Neural cell (in vitro differentiated cells): ENCODE data around the gene WNK2. TPM values are rescaled to one million over a fixed set of nuclear protein-coding genes. Genes with fewer than 3 reads are reported as not detected.

Experiments
- H2AFZ ChIP-seq: fragments of 200-600, 300-800 bp; sonication (generic), shearing (Covaris generic); 2 replicates; pipeline ENCODE4 v1.6.0; 2014; ENCODE audit warnings: low read depth, mild to moderate bottlenecking, antibody characterized with exemption, low read length, moderate library complexity
- H3F3A ChIP-seq: fragments of 200-600 bp; shearing (Covaris generic); 2 replicates; pipeline ENCODE4 v1.6.1; 2016; ENCODE audit warnings: mild to moderate bottlenecking, moderate library complexity, mixed read lengths, antibody characterized with exemption, low read length; ENCODE audit not compliant: insufficient read depth, poor library complexity, severe bottlenecking
- H3K27ac ChIP-seq: fragments of 200-600, 300-800 bp; sonication (generic), shearing (Covaris generic); 2 replicates; pipeline ENCODE4 v1.5.1; 2014; ENCODE audit warnings: mild to moderate bottlenecking, low read length, moderate library complexity
- H3K27me3 ChIP-seq: fragments of 300-800, 200-600 bp; sonication (generic), shearing (Covaris generic); 2 replicates; pipeline ENCODE4 v1.6.0; 2014; ENCODE audit warnings: mild to moderate bottlenecking, low read depth, low read length, moderate library complexity; ENCODE audit not compliant: insufficient read depth
- H3K36me3 ChIP-seq: fragments of 300-800, 200-600 bp; sonication (generic), shearing (Covaris generic); 2 replicates; pipeline ENCODE4 v1.5.1; 2014; ENCODE audit warnings: mild to moderate bottlenecking, antibody characterized with exemption, low read length, moderate library complexity; ENCODE audit not compliant: insufficient read depth
- H3K4me2 ChIP-seq: fragments of 300-800, 200-600 bp; sonication (generic), shearing (Covaris generic); 2 replicates; pipeline ENCODE4 v1.6.0; 2014; ENCODE audit warnings: mild to moderate bottlenecking, low read length
- H3K4me3 ChIP-seq: fragments of 300-800, 200-600 bp; sonication (generic), shearing (Covaris generic); 2 replicates; pipeline ENCODE4 v1.5.1; 2014; ENCODE audit warnings: mild to moderate bottlenecking, low read length, moderate library complexity
- H3K79me2 ChIP-seq: fragments of 200-600 bp; shearing (Covaris generic); replicated peaks from 2 replicates; pipeline ENCODE4 v1.6.0; 2014; ENCODE audit warnings: mild to moderate bottlenecking, low read length, moderate library complexity; ENCODE audit not compliant: insufficient read depth
- H3K9ac ChIP-seq: fragments of 300-800, 200-600 bp; sonication (generic), shearing (Covaris generic); 2 replicates; pipeline ENCODE4 v1.6.1; 2016; ENCODE audit warnings: mild to moderate bottlenecking, low read length, mixed read lengths
- H3K9me2 ChIP-seq: fragments of 200-600 bp; shearing (Covaris generic); 2 replicates; pipeline ENCODE4 v1.6.1; 2016; ENCODE audit warnings: mild to moderate bottlenecking, low read length, mixed read lengths; ENCODE audit not compliant: insufficient read depth
- H3K9me3 ChIP-seq: fragments of 200-600, 300-800 bp; sonication (generic), shearing (Covaris generic); 2 replicates; pipeline ENCODE4 v1.6.1; 2016; ENCODE audit warnings: mild to moderate bottlenecking, mixed run types, low read length, moderate library complexity, mixed read lengths
- H4K20me1 ChIP-seq: fragments of 200-600 bp; shearing (Covaris generic); 2 replicates; pipeline ENCODE4 v1.6.1; 2016; ENCODE audit warnings: mild to moderate bottlenecking, mixed run types; ENCODE audit not compliant: insufficient read depth
- EP300 ChIP-seq: fragments of 450-650 bp; conservative IDR thresholded peaks from 2 replicates; pipeline ENCODE4 v1.6.1; 2014; ENCODE audit warnings: antibody characterized with exemption, mild to moderate bottlenecking, moderate library complexity; ENCODE audit not compliant: poor library complexity, severe bottlenecking
- EZH2 ChIP-seq: fragments of 200-600, 300-800 bp; shearing (Covaris generic), sonication (generic); IDR thresholded peaks from 2 replicates; pipeline ENCODE4 v1.6.1; 2014; ENCODE audit warnings: antibody characterized with exemption, low read length, borderline replicate concordance, mild to moderate bottlenecking; ENCODE audit not compliant: insufficient read depth, poor library complexity, severe bottlenecking
- MXI1 ChIP-seq: fragments of 450-650 bp; conservative IDR thresholded peaks from 2 replicates; pipeline ENCODE4 v1.6.1; 2014; ENCODE audit warnings: antibody characterized with exemption, mild to moderate bottlenecking; ENCODE audit not compliant: poor library complexity, severe bottlenecking
- POLR2AphosphoS5 ChIP-seq: IDR thresholded peaks from 2 replicates; pipeline ENCODE4 v1.6.1; 2012
- RAD21 ChIP-seq: fragments of 450-650 bp; conservative IDR thresholded peaks from 2 replicates; pipeline ENCODE4 v1.6.1; 2014; ENCODE audit warnings: antibody characterized with exemption, mild to moderate bottlenecking, moderate library complexity
- SMC3 ChIP-seq: fragments of 450-650 bp; conservative IDR thresholded peaks from 2 replicates; pipeline ENCODE4 v1.6.1; 2014; ENCODE audit warnings: antibody characterized with exemption, mild to moderate bottlenecking, moderate library complexity; ENCODE audit not compliant: poor library complexity
- TAF1 ChIP-seq: IDR thresholded peaks from 2 replicates; pipeline ENCODE4 v1.6.1; 2012; ENCODE audit warnings: low read depth
- polyA plus RNA-seq: library from polyadenylated mRNA; depleted of rRNA; stranded (reverse); fragments of >200 nt; gene quantifications from 2 replicates; pipeline ENCODE4 v1.2.3, GENCODE V29; 2014
- TF ChIP-seq, protein P1 (sequence below): fragments of 450-650 bp; IDR thresholded peaks from 2 replicates; pipeline ENCODE4 v1.5.1; 2014; ENCODE audit warnings: antibody characterized with exemption, mild to moderate bottlenecking, moderate library complexity; ENCODE audit not compliant: poor library complexity, severe bottlenecking
- TF ChIP-seq, protein P2 (sequence below): IDR thresholded peaks from 2 replicates; pipeline ENCODE4 v1.6.1; 2012; ENCODE audit warnings: borderline replicate concordance

The WNK2 gene
- polyA plus RNA-seq, 1 donor from 2014 or later: 37.1 TPM

DNA sequence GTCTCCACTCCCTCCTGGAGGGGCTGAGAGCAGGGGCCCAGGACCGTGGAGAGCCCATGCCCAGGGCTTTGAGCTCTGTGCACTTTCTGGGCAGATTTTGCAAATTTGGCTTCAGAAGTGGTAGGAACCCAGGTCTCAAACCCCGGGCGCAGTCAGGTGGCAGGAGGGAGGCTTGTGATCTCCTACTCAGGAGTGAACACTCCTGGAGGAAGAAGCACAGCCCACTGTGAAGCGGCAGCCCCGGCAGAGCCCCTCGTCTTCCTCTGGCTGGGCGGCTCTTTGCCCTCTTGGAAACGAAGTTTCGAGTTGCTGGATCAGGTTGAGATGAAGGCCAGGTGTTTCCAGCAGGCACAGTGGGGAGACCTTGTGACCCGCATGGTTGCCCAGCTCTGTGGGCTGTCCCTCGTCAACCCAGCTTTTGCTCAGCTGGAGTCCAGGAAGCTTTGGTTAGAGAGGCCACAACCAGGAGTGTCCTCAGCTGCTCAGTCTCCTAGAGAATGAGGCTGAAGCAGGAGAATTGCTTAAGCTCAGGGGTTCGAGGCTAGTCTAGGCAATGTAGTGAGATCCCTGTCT, 48.5 kb downstream of the WNK2 start:
- no peaks in the 10 kb centered on the region for H3K27me3 ChIP-seq
- TF ChIP-seq RAD21: no peak
- TF ChIP-seq, protein P1, sequence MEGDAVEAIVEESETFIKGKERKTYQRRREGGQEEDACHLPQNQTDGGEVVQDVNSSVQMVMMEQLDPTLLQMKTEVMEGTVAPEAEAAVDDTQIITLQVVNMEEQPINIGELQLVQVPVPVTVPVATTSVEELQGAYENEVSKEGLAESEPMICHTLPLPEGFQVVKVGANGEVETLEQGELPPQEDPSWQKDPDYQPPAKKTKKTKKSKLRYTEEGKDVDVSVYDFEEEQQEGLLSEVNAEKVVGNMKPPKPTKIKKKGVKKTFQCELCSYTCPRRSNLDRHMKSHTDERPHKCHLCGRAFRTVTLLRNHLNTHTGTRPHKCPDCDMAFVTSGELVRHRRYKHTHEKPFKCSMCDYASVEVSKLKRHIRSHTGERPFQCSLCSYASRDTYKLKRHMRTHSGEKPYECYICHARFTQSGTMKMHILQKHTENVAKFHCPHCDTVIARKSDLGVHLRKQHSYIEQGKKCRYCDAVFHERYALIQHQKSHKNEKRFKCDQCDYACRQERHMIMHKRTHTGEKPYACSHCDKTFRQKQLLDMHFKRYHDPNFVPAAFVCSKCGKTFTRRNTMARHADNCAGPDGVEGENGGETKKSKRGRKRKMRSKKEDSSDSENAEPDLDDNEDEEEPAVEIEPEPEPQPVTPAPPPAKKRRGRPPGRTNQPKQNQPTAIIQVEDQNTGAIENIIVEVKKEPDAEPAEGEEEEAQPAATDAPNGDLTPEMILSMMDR: no peak
- TF ChIP-seq POLR2AphosphoS5: no peak
- no peak for TF ChIP-seq MXI1
- TF ChIP-seq EP300: no peak
- no peak for TF ChIP-seq SMC3
- TF ChIP-seq, protein P2, sequence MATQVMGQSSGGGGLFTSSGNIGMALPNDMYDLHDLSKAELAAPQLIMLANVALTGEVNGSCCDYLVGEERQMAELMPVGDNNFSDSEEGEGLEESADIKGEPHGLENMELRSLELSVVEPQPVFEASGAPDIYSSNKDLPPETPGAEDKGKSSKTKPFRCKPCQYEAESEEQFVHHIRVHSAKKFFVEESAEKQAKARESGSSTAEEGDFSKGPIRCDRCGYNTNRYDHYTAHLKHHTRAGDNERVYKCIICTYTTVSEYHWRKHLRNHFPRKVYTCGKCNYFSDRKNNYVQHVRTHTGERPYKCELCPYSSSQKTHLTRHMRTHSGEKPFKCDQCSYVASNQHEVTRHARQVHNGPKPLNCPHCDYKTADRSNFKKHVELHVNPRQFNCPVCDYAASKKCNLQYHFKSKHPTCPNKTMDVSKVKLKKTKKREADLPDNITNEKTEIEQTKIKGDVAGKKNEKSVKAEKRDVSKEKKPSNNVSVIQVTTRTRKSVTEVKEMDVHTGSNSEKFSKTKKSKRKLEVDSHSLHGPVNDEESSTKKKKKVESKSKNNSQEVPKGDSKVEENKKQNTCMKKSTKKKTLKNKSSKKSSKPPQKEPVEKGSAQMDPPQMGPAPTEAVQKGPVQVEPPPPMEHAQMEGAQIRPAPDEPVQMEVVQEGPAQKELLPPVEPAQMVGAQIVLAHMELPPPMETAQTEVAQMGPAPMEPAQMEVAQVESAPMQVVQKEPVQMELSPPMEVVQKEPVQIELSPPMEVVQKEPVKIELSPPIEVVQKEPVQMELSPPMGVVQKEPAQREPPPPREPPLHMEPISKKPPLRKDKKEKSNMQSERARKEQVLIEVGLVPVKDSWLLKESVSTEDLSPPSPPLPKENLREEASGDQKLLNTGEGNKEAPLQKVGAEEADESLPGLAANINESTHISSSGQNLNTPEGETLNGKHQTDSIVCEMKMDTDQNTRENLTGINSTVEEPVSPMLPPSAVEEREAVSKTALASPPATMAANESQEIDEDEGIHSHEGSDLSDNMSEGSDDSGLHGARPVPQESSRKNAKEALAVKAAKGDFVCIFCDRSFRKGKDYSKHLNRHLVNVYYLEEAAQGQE: no peak
- no peak for TF ChIP-seq EZH2
- H3K4me3 ChIP-seq: no peak overlapping the region
- peaks cover 3% of the 10 kb centered on the region for H4K20me1 ChIP-seq
- H3F3A ChIP-seq: no peaks in the 10 kb centered on the region
- H2AFZ ChIP-seq: no peak overlapping the region
- no peak overlapping the region for H3K4me2 ChIP-seq
- peaks cover 5% of the 10 kb centered on the region for H3K36me3 ChIP-seq
- no peak overlapping the region for H3K27ac ChIP-seq
- H3K9me3 ChIP-seq: no peaks in the 10 kb centered on the region
- H3K79me2 ChIP-seq: peaks cover 4% of the 10 kb centered on the region
- H3K9ac ChIP-seq: no peak overlapping the region
- H3K9me2 ChIP-seq: no peaks in the 10 kb centered on the region

DNA sequence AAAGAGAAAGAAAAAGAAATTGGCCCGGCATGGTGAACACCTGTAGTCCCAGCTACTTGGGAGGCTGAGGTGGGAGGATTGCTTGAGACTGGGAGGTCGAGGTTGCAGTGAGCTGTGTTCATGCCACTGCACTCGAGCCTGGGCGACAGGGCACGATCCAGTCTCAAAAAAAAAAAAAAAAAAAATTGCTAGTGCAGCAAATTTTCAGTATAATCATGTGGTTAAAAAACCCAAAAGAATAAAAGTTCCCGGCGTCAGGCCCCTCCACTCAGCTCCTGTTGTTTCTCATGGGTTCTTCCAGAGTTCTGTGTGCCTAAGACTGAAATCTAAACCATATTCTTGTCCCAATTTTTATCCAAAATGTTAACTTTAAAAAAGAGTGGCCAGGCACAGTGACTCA, 49.1 kb downstream of the WNK2 start:
- H3F3A ChIP-seq: no peaks in the 10 kb centered on the region
- H3K79me2 ChIP-seq: peaks cover 2% of the 10 kb centered on the region
- H2AFZ ChIP-seq: no peak overlapping the region
- peaks cover 5% of the 10 kb centered on the region for H3K36me3 ChIP-seq
- no peaks in the 10 kb centered on the region for H3K9me3 ChIP-seq
- no peak overlapping the region for H3K4me3 ChIP-seq
- H3K27ac ChIP-seq: no peak overlapping the region
- no peaks in the 10 kb centered on the region for H3K27me3 ChIP-seq
- no peak for TF ChIP-seq MXI1
- no peak for TF ChIP-seq TAF1
- TF ChIP-seq, protein P1: no peak
- TF ChIP-seq SMC3: no peak
- TF ChIP-seq RAD21: no peak
- TF ChIP-seq, protein P2: no peak
- TF ChIP-seq EZH2: no peak
- no peak for TF ChIP-seq POLR2AphosphoS5
- TF ChIP-seq EP300: no peak
- peaks cover 3% of the 10 kb centered on the region for H4K20me1 ChIP-seq
- no peak overlapping the region for H3K4me2 ChIP-seq
- no peaks in the 10 kb centered on the region for H3K9me2 ChIP-seq
- no peak overlapping the region for H3K9ac ChIP-seq
